ENCODE data around the gene RINL.

The RINL gene

GRCh38 chr19:38894968-38895367 is 16.9 kb upstream of the RINL start:
- Histone ChIP-seq H2AFZ (no peak overlapping the region), H3K4me3 (ENCODE audit: low read depth, low read length) (no peak overlapping the region), H3K79me2 (peaks cover 6% of the 10 kb centered on the region), H3K27me3 (ENCODE audit: control insufficient read depth, insufficient read depth, low read length) (no peaks in the 10 kb centered on the region), H3K9ac (no peak overlapping the region), H3K27ac (no peak overlapping the region), H3K4me2 (ENCODE audit: low read length) (no peak overlapping the region), H3K4me1 (peaks cover 5% of the 10 kb centered on the region), H3K36me3 (ENCODE audit: control insufficient read depth, insufficient read depth, low read length) (no peaks in the 10 kb centered on the region), H3K9me3 (ENCODE audit: control insufficient read depth, low read length) (no peaks in the 10 kb centered on the region)
- no peak for TF ChIP-seq CTCF (IDR thresholded peaks at IDR 0.05)

GRCh38 chr19:38893341-38893771 is 15.3 kb upstream of the RINL start:
- no peaks in the 10 kb centered on the region for H3K9me3 ChIP-seq (ENCODE audit: control insufficient read depth, low read length)
- H3K4me3 ChIP-seq (ENCODE audit: low read depth, low read length): no peak overlapping the region
- H3K79me2 ChIP-seq: peaks cover 1% of the 10 kb centered on the region
- H3K27ac ChIP-seq: no peak overlapping the region
- no peak overlapping the region for H3K9ac ChIP-seq
- no peaks in the 10 kb centered on the region for H3K36me3 ChIP-seq (ENCODE audit: control insufficient read depth, insufficient read depth, low read length)
- H3K27me3 ChIP-seq (ENCODE audit: control insufficient read depth, insufficient read depth, low read length): no peaks in the 10 kb centered on the region
- H3K4me1 ChIP-seq: peaks cover 2% of the 10 kb centered on the region
- no peak overlapping the region for H3K4me2 ChIP-seq (ENCODE audit: low read length)
- no peak overlapping the region for H2AFZ ChIP-seq
- no peak for TF ChIP-seq CTCF (IDR thresholded peaks at IDR 0.05)

- TF ChIP-seq CTCF (IDR thresholded peaks at IDR 0.05): no peak
- H3K27ac ChIP-seq: no peak overlapping the region
- H2AFZ ChIP-seq: no peak overlapping the region
- H3K27me3 ChIP-seq (ENCODE audit: control insufficient read depth, insufficient read depth, low read length): no peaks in the 10 kb centered on the region
- no peaks in the 10 kb centered on the region for H3K79me2 ChIP-seq
- no peaks in the 10 kb centered on the region for H3K4me1 ChIP-seq
- H3K36me3 ChIP-seq (ENCODE audit: control insufficient read depth, insufficient read depth, low read length): no peaks in the 10 kb centered on the region
- H3K4me2 ChIP-seq (ENCODE audit: low read length): no peak overlapping the region
- H3K9ac ChIP-seq: no peak overlapping the region
- H3K9me3 ChIP-seq (ENCODE audit: control insufficient read depth, low read length): no peaks in the 10 kb centered on the region
- H3K4me3 ChIP-seq (ENCODE audit: low read depth, low read length): no peak overlapping the region
Observed at GRCh38 chr19:38892841-38893240, 14.8 kb upstream of the RINL start.

GRCh38 chr19:38891771-38892170 is 13.7 kb upstream of the RINL start:
- no peaks in the 10 kb centered on the region for H3K27me3 ChIP-seq (ENCODE audit: control insufficient read depth, insufficient read depth, low read length)
- no peak overlapping the region for H3K27ac ChIP-seq
- no peak overlapping the region for H3K9ac ChIP-seq

More at GRCh38 chr19:38891771-38892170, 13.7 kb upstream of the RINL start:
- no peaks in the 10 kb centered on the region for H3K79me2 ChIP-seq
- no peaks in the 10 kb centered on the region for H3K9me3 ChIP-seq (ENCODE audit: control insufficient read depth, low read length)
- H3K4me3 ChIP-seq (ENCODE audit: low read depth, low read length): no peak overlapping the region
- no peak overlapping the region for H3K4me2 ChIP-seq (ENCODE audit: low read length)
- no peak for TF ChIP-seq CTCF (IDR thresholded peaks at IDR 0.05)
- H3K4me1 ChIP-seq: no peaks in the 10 kb centered on the region
- no peak overlapping the region for H2AFZ ChIP-seq
- H3K36me3 ChIP-seq (ENCODE audit: control insufficient read depth, insufficient read depth, low read length): no peaks in the 10 kb centered on the region

All from parathyroid adenoma (tissue), 2 donors.